HEK293 (cell line): Measurements from ENCODE around the gene NT5C1B.

Source experiments
- CTCF ChIA-PET: fragments of 350-600 bp; formaldehyde crosslinking; extraction: SDS; loops from one replicate; lab custom pipeline; 2021; ENCODE audit warnings: antibody characterized with exemption; lab: Yijun Ruan, JAX
- POLR2A ChIA-PET: fragments of 300-600 bp; formaldehyde crosslinking; extraction: SDS; loops from one replicate; lab custom pipeline; 2020; ENCODE audit warnings: antibody characterized with exemption, inconsistent platforms; lab: Yijun Ruan, JAX
- H3K27ac ChIP-seq: fragments of 200-500 bp; sonication (Bioruptor generic); 2 replicates; pipeline ENCODE4 v1.5.1; 2014; ENCODE audit warnings: low read depth, low read length, control low read depth, inconsistent platforms; ENCODE audit errors: extremely low read depth
- H3K36me3 ChIP-seq, 2 experiments: fragments of 200-500 bp in 1 of 2; sonication (Bioruptor generic) in 1 of 2; 1 replicate in 1 of 2; 2 replicates in 1 of 2; pipeline ENCODE4 v1.5.1; 2014 to 2017; ENCODE audit warnings: inconsistent platforms in 2 of 2, low read length in 2 of 2; ENCODE audit not compliant: control insufficient read depth in 2 of 2, insufficient read depth in 1 of 2
- H3K4me1 ChIP-seq: fragments of 200-500 bp; sonication (Bioruptor generic); 2 replicates; pipeline ENCODE4 v1.5.1; 2014; ENCODE audit warnings: mild to moderate bottlenecking, low read length, inconsistent platforms; ENCODE audit not compliant: control insufficient read depth, insufficient read depth
- H3K4me3 ChIP-seq: 2 replicates; pipeline ENCODE4 v1.5.1; 2011; ENCODE audit warnings: low read depth, mild to moderate bottlenecking, control low read depth, low read length, moderate library complexity
- H3K9me3 ChIP-seq: fragments of 200-500 bp; sonication (Bioruptor generic); 2 replicates; pipeline ENCODE4 v1.5.1; 2014; ENCODE audit warnings: low read depth, low read length, inconsistent platforms; ENCODE audit not compliant: control insufficient read depth, insufficient read depth
- HIC1 ChIP-seq: fragments of 450-650 bp; formaldehyde crosslinking; IDR thresholded peaks from 2 replicates; pipeline ENCODE4 v1.5.1; 2016; ENCODE audit warnings: missing biosample characterization, missing genetic modification characterization
- KLF7 ChIP-seq: fragments of 450-650 bp; formaldehyde crosslinking; IDR thresholded peaks from 2 replicates; pipeline ENCODE4 v1.5.1; 2016; ENCODE audit warnings: missing biosample characterization, missing genetic modification characterization, borderline replicate concordance
- PRDM6 ChIP-seq: fragments of 450-650 bp; formaldehyde crosslinking; IDR thresholded peaks from 2 replicates; pipeline ENCODE4 v1.5.1; 2017; ENCODE audit warnings: missing biosample characterization, missing genetic modification characterization
- RBAK ChIP-seq: fragments of 450-650 bp; formaldehyde crosslinking; IDR thresholded peaks from 2 replicates; pipeline ENCODE4 v1.5.1; 2016; ENCODE audit warnings: missing biosample characterization, missing genetic modification characterization
- REST ChIP-seq: fragments of 450-650 bp; formaldehyde crosslinking; IDR thresholded peaks from 2 replicates; pipeline ENCODE4 v1.5.1; 2016; ENCODE audit warnings: missing biosample characterization, missing genetic modification characterization
- ZBTB10 ChIP-seq: fragments of 450-650 bp; formaldehyde crosslinking; IDR thresholded peaks from 2 replicates; pipeline ENCODE4 v1.5.1; 2016; ENCODE audit warnings: missing biosample characterization, missing genetic modification characterization
- ZBTB21 ChIP-seq: fragments of 450-650 bp; formaldehyde crosslinking; IDR thresholded peaks from 2 replicates; pipeline ENCODE4 v1.5.1; 2017; ENCODE audit warnings: missing biosample characterization, missing genetic modification characterization
- ZFP3 ChIP-seq: fragments of 450-650 bp; formaldehyde crosslinking; IDR thresholded peaks from 2 replicates; pipeline ENCODE4 v1.5.1; 2016; ENCODE audit warnings: low read depth, missing biosample characterization, missing genetic modification characterization
- ZNF10 ChIP-seq: fragments of 450-650 bp; formaldehyde crosslinking; IDR thresholded peaks from 2 replicates; pipeline ENCODE4 v1.5.1; 2017; ENCODE audit warnings: missing biosample characterization, missing genetic modification characterization
- ZNF211 ChIP-seq: fragments of 450-650 bp; formaldehyde crosslinking; IDR thresholded peaks from 2 replicates; pipeline ENCODE4 v1.5.1; 2016; ENCODE audit warnings: low read depth, missing biosample characterization, missing genetic modification characterization
- ZNF24 ChIP-seq: fragments of 450-650 bp; formaldehyde crosslinking; IDR thresholded peaks from 2 replicates; pipeline ENCODE4 v1.5.1; 2016; ENCODE audit warnings: missing biosample characterization, missing genetic modification characterization
- ZNF366 ChIP-seq: fragments of 450-650 bp; formaldehyde crosslinking; conservative IDR thresholded peaks from 2 replicates; pipeline ENCODE4 v1.5.1; 2016; ENCODE audit warnings: missing biosample characterization, missing genetic modification characterization
- ZNF561 ChIP-seq: fragments of 450-650 bp; IDR thresholded peaks from 2 replicates; pipeline ENCODE4 v1.5.1; 2018; ENCODE audit warnings: missing biosample characterization, missing genetic modification characterization, borderline replicate concordance
- ZNF707 ChIP-seq: fragments of 450-650 bp; formaldehyde crosslinking; IDR thresholded peaks from 2 replicates; pipeline ENCODE4 v1.5.1; 2016; ENCODE audit warnings: missing biosample characterization, missing genetic modification characterization
- ZNF776 ChIP-seq: fragments of 450-650 bp; formaldehyde crosslinking; IDR thresholded peaks from 2 replicates; pipeline ENCODE4 v1.5.0; 2017; ENCODE audit warnings: missing biosample characterization, missing genetic modification characterization, borderline replicate concordance
- TF ChIP-seq, protein P1 (sequence below): fragments of 450-650 bp; formaldehyde crosslinking; IDR thresholded peaks from 2 replicates; pipeline ENCODE4 v1.5.1; 2017; ENCODE audit warnings: missing biosample characterization, missing genetic modification characterization
- TF ChIP-seq, protein P2 (sequence below): fragments of 450-650 bp; formaldehyde crosslinking; IDR thresholded peaks from 2 replicates; pipeline ENCODE4 v1.5.1; 2016; ENCODE audit warnings: missing biosample characterization, missing genetic modification characterization
- TF ChIP-seq, protein P3 (sequence below): fragments of 450-650 bp; IDR thresholded peaks from 2 replicates; pipeline ENCODE4 v1.5.1; 2018; ENCODE audit warnings: missing biosample characterization, mild to moderate bottlenecking, missing genetic modification characterization

NT5C1B gene

DNA sequence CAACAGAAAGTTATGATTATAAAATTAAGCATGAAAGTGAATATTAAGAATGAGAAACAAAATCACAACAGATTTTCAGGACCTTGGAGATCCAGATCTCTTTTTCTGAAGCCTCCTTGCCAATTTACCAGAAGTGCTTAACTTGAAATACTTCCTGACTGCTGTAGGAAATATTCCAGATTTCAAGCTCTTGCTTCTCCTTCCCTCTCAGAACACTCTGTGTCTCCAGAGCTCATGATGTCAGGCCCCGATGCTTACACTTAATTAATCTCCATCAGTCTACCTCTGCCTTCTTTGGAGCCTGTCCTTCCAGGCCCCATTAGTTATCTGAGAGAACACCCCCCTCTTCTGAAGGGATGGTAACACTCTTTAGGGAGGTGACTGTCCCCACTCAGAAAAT, 20.7 kb upstream of the NT5C1B start (continued):
- TF ChIP-seq ZNF10 (tag by site-specific recombination) = no peak
- TF ChIP-seq, protein P1, sequence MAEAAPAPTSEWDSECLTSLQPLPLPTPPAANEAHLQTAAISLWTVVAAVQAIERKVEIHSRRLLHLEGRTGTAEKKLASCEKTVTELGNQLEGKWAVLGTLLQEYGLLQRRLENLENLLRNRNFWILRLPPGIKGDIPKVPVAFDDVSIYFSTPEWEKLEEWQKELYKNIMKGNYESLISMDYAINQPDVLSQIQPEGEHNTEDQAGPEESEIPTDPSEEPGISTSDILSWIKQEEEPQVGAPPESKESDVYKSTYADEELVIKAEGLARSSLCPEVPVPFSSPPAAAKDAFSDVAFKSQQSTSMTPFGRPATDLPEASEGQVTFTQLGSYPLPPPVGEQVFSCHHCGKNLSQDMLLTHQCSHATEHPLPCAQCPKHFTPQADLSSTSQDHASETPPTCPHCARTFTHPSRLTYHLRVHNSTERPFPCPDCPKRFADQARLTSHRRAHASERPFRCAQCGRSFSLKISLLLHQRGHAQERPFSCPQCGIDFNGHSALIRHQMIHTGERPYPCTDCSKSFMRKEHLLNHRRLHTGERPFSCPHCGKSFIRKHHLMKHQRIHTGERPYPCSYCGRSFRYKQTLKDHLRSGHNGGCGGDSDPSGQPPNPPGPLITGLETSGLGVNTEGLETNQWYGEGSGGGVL (tag by site-specific recombination) = no peak
- no peak for TF ChIP-seq ZBTB21 (tag by site-specific recombination)
- no peak for TF ChIP-seq REST (tag by site-specific recombination)
- TF ChIP-seq ZFP3 (tag by site-specific recombination) = no peak
- no peak for TF ChIP-seq HIC1 (tag by site-specific recombination)
- TF ChIP-seq, protein P2, sequence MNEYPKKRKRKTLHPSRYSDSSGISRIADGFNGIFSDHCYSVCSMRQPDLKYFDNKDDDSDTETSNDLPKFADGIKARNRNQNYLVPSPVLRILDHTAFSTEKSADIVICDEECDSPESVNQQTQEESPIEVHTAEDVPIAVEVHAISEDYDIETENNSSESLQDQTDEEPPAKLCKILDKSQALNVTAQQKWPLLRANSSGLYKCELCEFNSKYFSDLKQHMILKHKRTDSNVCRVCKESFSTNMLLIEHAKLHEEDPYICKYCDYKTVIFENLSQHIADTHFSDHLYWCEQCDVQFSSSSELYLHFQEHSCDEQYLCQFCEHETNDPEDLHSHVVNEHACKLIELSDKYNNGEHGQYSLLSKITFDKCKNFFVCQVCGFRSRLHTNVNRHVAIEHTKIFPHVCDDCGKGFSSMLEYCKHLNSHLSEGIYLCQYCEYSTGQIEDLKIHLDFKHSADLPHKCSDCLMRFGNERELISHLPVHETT = no peak

- no peaks in the 10 kb centered on the region for H3K9me3 ChIP-seq
- H3K36me3 ChIP-seq = no peaks in the 10 kb centered on the region
- no peaks in the 10 kb centered on the region; the same call in 1 of the 2 replicates for H3K4me1 ChIP-seq
- TF ChIP-seq PRDM6 (tag by site-specific recombination) = no peak
- CTCF ChIA-PET = interaction anchor here (0.9 kb wide), 1 partner anchor 18 kb away, joined by 4 read pairs; no protein-coding TSS in a partner anchor
- POLR2A ChIA-PET = no interaction called here
- H3K4me3 ChIP-seq = no peak overlapping the region
- H3K27ac ChIP-seq = no peak overlapping the region
Observed at GRCh38 chr2:18605115-18605514, 15.7 kb upstream of the NT5C1B start.

DNA sequence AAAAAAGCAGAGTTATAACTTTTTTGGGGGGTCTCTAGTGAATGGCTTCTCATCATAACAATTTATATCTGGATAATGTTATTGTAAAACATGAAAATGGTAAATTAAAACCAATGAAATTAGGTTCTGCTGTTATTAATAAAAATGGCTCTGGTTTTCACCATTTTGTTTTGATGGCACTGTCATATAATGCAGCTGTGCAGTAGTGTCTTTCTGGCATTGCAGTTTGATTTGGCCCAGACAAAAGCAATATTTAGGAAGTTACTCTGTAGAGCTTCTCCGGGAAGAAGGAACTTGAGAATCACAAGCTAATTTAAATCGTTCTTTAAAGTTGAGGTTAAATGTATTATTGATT, 15.1 kb upstream of the NT5C1B start:
- Histone ChIP-seq H3K4me1 (no peaks in the 10 kb centered on the region; the same call in 1 of the 2 replicates), H3K36me3 (no peaks in the 10 kb centered on the region), H3K4me3 (no peak overlapping the region), H3K9me3 (no peaks in the 10 kb centered on the region), H3K27ac (no peak overlapping the region)
- CTCF ChIA-PET = interaction anchor here (0.9 kb wide), 1 partner anchor 19 kb away, joined by 4 read pairs; no protein-coding TSS in a partner anchor
- POLR2A ChIA-PET = no interaction called here
- TF ChIP-seq ZNF776 (tag by site-specific recombination) (no peak), KLF7 (no peak), ZNF211 (no peak), ZNF24 (tag by site-specific recombination) (no peak), ZNF561 (tag by site-specific recombination) (no peak), RBAK (tag by site-specific recombination) (no peak), ZBTB10 (tag by site-specific recombination) (no peak), ZNF707 (tag by site-specific recombination) (no peak), ZNF366 (tag by site-specific recombination) (no peak)
- TF ChIP-seq, protein P3, sequence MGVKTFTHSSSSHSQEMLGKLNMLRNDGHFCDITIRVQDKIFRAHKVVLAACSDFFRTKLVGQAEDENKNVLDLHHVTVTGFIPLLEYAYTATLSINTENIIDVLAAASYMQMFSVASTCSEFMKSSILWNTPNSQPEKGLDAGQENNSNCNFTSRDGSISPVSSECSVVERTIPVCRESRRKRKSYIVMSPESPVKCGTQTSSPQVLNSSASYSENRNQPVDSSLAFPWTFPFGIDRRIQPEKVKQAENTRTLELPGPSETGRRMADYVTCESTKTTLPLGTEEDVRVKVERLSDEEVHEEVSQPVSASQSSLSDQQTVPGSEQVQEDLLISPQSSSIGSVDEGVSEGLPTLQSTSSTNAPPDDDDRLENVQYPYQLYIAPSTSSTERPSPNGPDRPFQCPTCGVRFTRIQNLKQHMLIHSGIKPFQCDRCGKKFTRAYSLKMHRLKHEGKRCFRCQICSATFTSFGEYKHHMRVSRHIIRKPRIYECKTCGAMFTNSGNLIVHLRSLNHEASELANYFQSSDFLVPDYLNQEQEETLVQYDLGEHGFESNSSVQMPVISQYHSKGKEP (tag by site-specific recombination) = no peak
